Esophagus muscularis mucosa (tissue), 4 donors: ENCODE measurements around the gene GLB1L3.

Experiments used
- CTCF ChIP-seq, 3 experiments: fragments of 200-600 bp in 2 of 3; fragments of 450-650 bp in 1 of 3; sonication (generic) in 2 of 3; IDR thresholded peaks; one replicate each; pipeline ENCODE4 v1.5.1; 2017 to 2019; ENCODE audit warnings: antibody characterized with exemption in 3 of 3, mild to moderate bottlenecking in 2 of 3, moderate library complexity in 1 of 3
- EP300 ChIP-seq: sonication (generic); formaldehyde crosslinking; IDR thresholded peaks from one replicate; pipeline ENCODE4 v1.6.1; 2017; ENCODE audit warnings: antibody characterized with exemption
- POLR2A ChIP-seq: fragments of 450-650 bp; IDR thresholded peaks from one replicate; pipeline ENCODE4 v1.6.1; 2017; ENCODE audit warnings: antibody characterized with exemption, moderate library complexity, mild to moderate bottlenecking, low read depth
- POLR2AphosphoS5 ChIP-seq, 2 donors: sonication (generic); formaldehyde crosslinking; IDR thresholded peaks; one replicate each; pipeline ENCODE4 v1.6.1; 2017; ENCODE audit warnings: antibody characterized with exemption in 2 of 2

GRCh38 chr11:134266440-134266839 lies 9.7 kb upstream of the GLB1L3 start:
- TF ChIP-seq EP300 (no peak), CTCF (IDR thresholded peaks at IDR 0.05) (no peak), POLR2AphosphoS5 (IDR thresholded peaks at IDR 0.05) (no peak), POLR2A (no peak)
